Cardiac ventricle fibroblast (primary cell): ENCODE data around the gene PARG. TPM values are rescaled to one million over a fixed set of nuclear protein-coding genes. Genes with fewer than 3 reads are reported as not detected.

ENCODE experiments used
- total RNA-seq: library from RNA; depleted of rRNA; stranded (reverse); fragments of >200 nt; gene quantifications from 2 replicates; pipeline ENCODE4 v1.2.3, GENCODE V29; 2015

PARG gene
- total RNA-seq, result 11.0 and 12.0 TPM in 2 replicates

GRCh38 chr10:49941447-49942338 lies at the start of gene PARG, which contains the start of gene TIMM23B:
Gene PARG, minus strand, starts transcription at chr10:49942027. Its CDS starts 302 bp downstream, at chr10:49941725.
Gene TIMM23B, plus strand, starts transcription at chr10:49942053. Its CDS starts 142 bp downstream, at chr10:49942195.

GRCh38 chr10:49988376-49988775 lies 46.5 kb upstream of the PARG start, which contains the start of gene AGAP6:
Gene AGAP6, plus strand, starts transcription at chr10:49988406. Its CDS starts 310 bp downstream, at chr10:49988716.

Other genes with a start within 250 kb of the PARG start
- 0.25 TPM in 1 of 2 replicates, not detected in the other for gene OGDHL, start 179.7 kb downstream of the PARG start, total RNA-seq
- gene TIMM23B, start within 50 bp of the PARG start, total RNA-seq, result 10.9 and 12.8 TPM in 2 replicates
- gene AGAP6, start 46.4 kb upstream of the PARG start, total RNA-seq, result 2.4 and 3.9 TPM in 2 replicates
- gene WASHC2A, start 125.9 kb upstream of the PARG start, total RNA-seq, result 31.9 and 33.1 TPM in 2 replicates